T-helper 1 cell (primary cell): Measurements from ENCODE around the gene SLC16A6.
"Not testable (repeated sequence)": the region's sequence is repeated elsewhere in the genome, so short reads cannot be mapped to it uniquely, and the experiment has no call there.

Experiments
- DNase-seq, 5 donors: peaks; one replicate each; pipeline ENCODE4 v3.0.0-alpha.2; 2012 to 2020

The SLC16A6 gene

GRCh38 chr17:68309066-68309670 is 18.2 kb upstream of the SLC16A6 start:
- not testable (repeated sequence) for DNase-seq

GRCh38 chr17:68308486-68308885 is 17.6 kb upstream of the SLC16A6 start:
- DNase-seq, result not testable (repeated sequence)

GRCh38 chr17:68307443-68307842 is 16.5 kb upstream of the SLC16A6 start:
- no peak for DNase-seq

- DNase-seq, result no peak
Measured at GRCh38 chr17:68306819-68307218, 15.9 kb upstream of the SLC16A6 start.

GRCh38 chr17:68305142-68305541 is 14.2 kb upstream of the SLC16A6 start:
- no peak for DNase-seq

GRCh38 chr17:68304706-68305105 is 13.8 kb upstream of the SLC16A6 start:
- DNase-seq, result no peak

- no peak for DNase-seq
Measured at GRCh38 chr17:68302666-68303065, 11.7 kb upstream of the SLC16A6 start.

DNA sequence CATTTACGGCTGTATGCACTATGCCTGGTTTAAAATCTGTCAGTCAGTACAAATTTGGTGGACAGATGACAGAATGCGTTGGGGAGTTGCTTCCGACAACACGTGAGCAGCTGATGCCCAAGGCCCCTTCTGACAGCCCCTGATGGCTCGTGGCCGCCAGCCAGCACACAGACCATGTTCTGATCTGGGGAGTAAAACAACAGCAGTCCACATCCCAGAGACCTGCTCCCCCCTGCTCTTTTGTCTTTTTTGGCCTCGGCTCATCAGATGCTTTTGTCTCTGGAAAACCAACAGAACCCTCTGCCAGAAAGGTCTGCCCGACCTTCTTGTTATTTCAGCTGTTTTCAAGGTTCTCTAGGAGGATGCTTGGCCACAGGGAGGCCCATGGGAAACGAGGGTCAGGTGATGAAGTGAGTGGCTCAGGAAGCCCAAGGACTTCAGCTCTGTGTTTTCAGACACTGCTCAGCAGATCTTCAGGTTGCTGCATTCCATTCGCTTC is 11.2 kb upstream of the SLC16A6 start:
- no peak for DNase-seq

- DNase-seq, result no peak
Measured at GRCh38 chr17:68301438-68301959, 10.6 kb upstream of the SLC16A6 start.

DNA sequence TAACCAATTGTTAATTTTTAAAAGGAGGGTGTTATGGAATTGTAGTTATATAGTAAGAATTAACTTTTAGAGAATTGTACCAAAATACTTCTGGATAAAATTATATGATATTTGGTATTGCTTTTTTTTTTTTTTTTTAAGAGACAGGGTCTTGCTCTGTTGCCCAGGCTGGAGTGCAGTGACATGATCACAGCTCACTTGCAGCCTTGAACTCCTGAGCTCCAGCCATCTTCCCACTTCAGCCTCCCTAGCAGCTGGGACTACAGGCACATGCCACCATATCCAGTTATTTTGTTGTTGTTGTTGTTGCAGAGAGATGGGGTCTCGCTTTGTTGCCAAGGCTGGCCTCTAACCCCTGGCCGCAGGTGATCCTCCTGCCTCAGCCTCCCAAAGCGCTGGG is 8.9 kb upstream of the SLC16A6 start:
- no peak for DNase-seq

DNA sequence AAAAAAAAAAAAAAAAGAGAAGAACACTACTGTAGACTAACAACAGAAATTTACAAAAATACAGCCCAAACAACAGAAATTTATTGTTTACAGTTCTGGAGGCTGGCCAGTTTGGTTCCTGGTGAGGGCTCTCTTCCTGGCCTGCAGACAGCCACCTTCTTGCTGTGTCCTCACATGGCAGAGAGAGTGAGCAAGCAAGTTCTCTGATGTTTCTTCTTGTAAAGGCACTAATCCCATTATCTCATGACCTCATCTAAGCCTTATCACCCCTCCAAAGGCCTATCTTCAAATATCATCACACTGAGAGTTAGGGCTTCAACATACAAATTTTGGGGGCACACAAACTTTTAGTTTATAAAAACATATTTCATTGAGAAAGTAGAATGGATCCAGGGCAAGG is 7.7 kb upstream of the SLC16A6 start:
- DNase-seq, result no peak

- no peak for DNase-seq
Measured at GRCh38 chr17:68297195-68297594, 6.3 kb upstream of the SLC16A6 start.

GRCh38 chr17:68296217-68297191 is 5.6 kb upstream of the SLC16A6 start:
- peak; percentile 22 to 92 (median 60) for DNase-seq

DNA sequence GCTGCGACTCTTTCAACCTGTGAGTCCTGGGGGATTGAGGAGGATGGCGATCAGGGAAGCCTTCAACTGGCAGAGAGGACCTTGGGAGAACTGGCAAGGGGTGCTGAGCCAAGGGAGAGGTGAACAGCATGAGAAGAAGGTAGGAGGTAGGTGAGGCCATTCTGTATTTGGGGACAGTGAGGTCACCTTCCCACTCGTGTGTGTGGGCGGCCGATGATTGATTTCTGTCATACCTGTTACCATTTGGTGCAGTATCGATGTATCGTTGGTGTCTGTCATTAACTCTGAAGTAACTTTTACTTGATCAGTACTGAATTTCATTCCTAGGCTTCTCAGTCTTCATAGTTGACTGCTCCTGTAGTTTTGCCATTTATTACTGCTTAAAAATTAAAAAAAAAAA is 4.2 kb upstream of the SLC16A6 start:
- DNase-seq, result no peak

DNA sequence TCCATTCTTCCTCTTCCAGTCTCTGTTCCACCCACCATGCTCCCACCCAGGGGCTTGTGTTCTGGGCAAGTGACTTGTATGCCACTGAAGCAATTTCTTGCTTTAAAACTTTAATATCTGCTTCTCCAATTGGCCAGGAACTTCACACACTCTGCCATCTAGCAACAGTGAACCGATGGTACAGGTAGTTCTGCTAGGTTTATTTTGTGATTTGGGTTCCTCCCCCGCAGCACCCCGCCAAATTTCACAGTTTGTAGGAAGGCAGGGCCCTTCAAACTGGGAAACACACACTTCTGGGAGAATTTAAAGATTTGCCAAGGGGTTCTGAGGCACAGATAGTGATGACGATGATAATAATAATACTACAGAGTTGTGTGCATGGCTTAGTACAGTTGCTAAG is 3.7 kb upstream of the SLC16A6 start:
- no peak for DNase-seq

DNA sequence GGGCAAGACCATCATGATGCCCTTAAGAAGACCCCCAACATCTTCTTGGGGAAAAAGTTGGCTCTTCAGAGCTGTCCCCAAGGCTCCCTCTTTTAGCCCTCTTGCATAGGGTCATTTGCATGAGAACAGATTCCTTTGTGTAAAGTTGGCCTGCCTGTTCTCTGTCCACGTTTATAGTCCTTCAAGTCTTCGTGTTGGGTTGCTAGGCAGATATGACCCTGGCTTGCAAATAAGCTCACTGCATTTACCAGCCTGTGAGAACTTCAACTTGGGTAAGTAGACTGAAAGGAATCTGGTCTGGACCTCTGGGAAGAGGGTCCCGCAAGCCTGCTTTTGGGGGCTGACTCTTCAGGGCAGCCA is 3.2 kb upstream of the SLC16A6 start:
- DNase-seq, result no peak

DNA sequence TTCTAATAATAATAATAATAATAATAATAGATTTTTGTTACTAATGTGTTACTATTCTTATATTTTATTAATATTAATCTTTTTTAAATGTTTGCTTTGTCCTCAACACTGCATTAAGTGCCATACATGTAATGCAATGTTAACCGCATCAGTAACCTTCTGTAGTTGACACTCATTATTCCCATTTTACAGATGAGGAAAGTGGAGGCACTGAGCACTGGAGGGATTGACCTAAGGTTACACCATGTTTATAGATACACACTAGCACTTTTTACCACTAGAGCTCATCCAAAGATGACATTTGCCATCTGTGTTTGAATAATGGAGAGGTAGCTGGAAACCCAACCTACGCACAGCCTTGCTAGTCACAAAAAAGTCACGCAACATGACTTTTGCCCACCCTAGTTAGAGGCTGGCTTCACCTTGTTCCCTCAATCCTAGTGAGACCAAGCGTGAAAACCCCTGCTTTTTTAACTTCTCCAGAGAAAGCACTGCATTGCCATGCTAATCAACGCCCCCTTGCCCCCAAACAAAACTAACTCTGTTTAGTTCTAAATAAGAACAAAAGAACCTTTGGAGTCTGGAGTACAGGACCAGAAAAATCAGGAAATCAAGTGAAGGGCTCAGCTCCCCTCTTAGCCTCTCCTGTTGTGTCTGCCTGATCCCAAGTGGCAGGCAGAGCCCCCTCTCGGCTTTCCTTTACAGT is 2.7 kb upstream of the SLC16A6 start:
- no peak for DNase-seq

DNA sequence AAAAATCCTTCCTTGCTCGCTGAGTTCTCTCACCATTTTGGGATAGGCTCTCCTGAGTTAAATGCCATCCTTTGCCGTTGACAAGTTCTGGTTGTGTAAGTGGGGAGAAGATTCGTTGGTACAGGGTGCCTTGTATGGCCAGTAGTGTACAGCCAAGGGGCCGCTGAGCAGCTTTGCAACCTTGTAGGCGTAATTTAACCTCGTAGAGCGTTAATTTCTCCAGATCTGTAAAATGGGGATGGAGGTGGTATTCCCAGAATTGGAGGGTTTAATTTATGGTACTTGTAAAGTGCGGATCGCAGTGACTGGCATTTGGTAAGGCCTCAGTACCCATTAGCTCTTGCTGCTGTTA is 1.7 kb upstream of the SLC16A6 start:
- DNase-seq, result no peak

DNA sequence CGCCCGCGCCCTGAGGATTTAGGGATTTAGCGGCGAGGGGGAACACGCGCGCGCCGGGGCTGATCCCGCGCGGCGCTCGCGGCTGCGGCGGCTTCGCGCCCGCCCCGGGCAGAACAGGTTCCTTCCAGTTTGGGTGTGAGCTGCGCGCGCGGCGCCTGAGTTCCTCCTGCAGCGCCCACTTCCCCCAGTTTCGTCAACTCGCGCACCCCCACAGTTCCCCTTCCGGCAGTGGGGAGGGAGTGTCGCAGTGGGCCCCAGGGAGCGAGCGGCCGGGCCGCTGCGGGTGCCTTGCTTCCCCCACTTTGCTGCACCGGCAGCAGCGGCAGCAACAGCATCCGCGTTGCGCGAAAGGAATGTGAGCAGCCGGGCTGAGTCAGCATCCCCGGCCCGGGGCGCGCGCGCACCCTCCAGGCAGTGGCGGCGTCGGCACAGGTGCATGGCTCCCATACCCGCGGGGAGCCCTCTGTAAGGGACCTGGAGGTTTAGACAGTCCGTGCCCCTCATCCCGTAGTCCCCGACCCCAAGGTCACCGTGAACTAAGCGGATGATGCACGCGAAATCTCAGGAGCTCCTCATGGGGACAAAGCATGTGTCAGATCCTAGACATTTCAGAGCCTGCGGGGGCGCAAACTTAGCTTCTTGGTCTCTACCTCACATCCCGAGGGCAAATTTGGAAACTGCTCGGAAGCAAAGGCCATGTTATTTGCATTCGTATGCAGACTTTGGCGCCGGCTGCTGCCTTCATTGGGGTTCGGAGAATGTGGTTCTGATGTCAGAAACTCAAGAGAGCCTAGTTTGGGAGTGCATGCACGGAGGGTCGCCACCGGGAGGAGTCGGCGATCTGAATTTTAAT is 1.1 kb upstream of the SLC16A6 start:
- peak; percentile 87 to 98 (median 90) for DNase-seq

GRCh38 chr17:68290268-68290954 is 516 bp downstream of the SLC16A6 start:
- DNase-seq, result peak; percentile 47 to 72 (median 55)

- no peak for DNase-seq
Measured at GRCh38 chr17:68289936-68290267, 1.0 kb downstream of the SLC16A6 start.

GRCh38 chr17:68289473-68289872 is 1.5 kb downstream of the SLC16A6 start:
- no peak for DNase-seq
